GM13977 (cell line): ENCODE data around the gene CD226.

ENCODE experiments used
- DNase-seq: peaks from one replicate; pipeline ENCODE4 v3.0.0; 2012; ENCODE audit warnings: low spot score
- in situ Hi-C: fragments of 300-500 bp; cut with MboI; formaldehyde crosslinking; loops from one replicate; pipeline ENCODE4 v1.12.0; 2022; ENCODE audit warnings: low sequenced_read_pairs, low pct_unique_long_range_greater_than_20kb, mixed read lengths, inconsistent platforms; ENCODE audit not compliant: unreplicated experiment
- TF ChIP-seq, protein P1 (sequence below): IDR thresholded peaks from 2 replicates; pipeline ENCODE4 v1.5.1; 2012; ENCODE audit warnings: mild to moderate bottlenecking, control low read depth; ENCODE audit not compliant: insufficient read depth; ENCODE audit errors: extremely low read depth, missing control alignments

CD226 gene

DNA sequence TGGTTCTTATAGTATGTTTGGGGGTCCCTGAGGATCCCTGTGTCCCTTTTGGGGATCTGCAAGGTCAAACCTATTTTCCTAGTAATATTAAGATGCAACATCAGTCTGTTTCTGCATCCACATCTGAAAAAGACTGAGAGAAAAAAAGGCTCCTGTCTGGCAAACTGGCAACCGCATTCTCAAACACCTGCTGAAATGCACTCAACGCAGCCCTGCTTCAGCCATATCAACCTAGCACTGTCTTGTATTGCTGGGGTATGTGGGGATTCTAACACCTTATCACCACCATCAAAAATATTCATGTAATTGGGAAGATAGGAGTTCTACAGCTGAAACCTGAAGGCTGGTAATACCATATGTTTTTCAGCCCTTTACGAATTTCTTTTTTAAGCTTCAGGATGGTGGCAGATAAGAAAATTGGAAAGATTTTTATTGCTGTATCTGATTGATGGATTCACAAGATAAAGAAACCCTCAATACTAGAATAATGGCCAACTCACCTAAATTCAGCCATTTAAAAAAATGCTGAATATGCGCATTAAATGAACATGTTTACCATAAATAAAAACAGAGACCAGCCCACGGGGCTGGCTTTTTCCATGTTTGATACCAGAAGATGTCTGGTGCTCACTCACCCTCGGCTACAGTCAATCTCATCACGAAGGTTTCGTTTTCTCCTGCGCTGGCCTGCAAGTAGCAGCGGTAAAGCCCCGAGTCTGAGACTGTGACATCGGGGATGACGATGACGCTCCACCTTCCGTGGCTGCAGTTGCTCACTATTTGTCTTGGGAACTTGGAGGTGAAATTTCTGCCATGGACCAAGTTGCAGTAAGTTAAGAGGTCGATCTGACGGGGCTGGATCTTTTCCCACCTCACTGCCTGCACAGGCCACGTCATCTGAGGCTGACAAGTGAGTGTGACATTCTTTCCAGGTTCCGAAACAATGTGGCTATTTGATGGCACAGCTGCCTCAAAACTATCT is 52.3 kb downstream of the CD226 start:
- no peak for DNase-seq
- in situ Hi-C loops = no loop called here
- TF ChIP-seq, protein P1, sequence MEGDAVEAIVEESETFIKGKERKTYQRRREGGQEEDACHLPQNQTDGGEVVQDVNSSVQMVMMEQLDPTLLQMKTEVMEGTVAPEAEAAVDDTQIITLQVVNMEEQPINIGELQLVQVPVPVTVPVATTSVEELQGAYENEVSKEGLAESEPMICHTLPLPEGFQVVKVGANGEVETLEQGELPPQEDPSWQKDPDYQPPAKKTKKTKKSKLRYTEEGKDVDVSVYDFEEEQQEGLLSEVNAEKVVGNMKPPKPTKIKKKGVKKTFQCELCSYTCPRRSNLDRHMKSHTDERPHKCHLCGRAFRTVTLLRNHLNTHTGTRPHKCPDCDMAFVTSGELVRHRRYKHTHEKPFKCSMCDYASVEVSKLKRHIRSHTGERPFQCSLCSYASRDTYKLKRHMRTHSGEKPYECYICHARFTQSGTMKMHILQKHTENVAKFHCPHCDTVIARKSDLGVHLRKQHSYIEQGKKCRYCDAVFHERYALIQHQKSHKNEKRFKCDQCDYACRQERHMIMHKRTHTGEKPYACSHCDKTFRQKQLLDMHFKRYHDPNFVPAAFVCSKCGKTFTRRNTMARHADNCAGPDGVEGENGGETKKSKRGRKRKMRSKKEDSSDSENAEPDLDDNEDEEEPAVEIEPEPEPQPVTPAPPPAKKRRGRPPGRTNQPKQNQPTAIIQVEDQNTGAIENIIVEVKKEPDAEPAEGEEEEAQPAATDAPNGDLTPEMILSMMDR = no peak

DNA sequence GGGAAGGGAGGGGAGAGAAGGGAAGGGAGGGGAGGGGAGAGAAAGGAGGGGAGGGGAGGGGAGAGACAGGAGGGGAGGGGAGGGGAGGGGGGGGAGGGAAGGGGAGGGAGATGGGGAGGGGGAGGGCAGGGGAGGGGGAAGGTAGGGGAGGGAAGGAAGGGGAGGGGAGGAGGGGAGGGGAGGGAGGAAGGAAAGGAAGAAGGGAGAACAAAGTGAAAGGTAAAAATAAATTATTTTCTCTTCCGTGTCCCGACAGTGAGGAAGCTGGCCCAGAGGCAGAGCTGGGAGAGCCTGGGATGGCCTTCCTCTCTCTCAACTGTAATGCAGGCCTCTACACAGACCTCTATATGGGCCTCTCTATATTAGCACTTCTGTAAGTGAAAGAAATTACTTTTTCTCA is 53.2 kb downstream of the CD226 start:
- in situ Hi-C loops = no loop called here

GRCh38 chr18:69890558-69890957 is 57.1 kb downstream of the CD226 start:
- TF ChIP-seq, protein P1 = no peak
- DNase-seq = no peak
- in situ Hi-C loops = no loop called here

More for the DNA sequence above, 53.2 kb downstream of the CD226 start:
- TF ChIP-seq, protein P1 = no peak
- DNase-seq = no peak

DNA sequence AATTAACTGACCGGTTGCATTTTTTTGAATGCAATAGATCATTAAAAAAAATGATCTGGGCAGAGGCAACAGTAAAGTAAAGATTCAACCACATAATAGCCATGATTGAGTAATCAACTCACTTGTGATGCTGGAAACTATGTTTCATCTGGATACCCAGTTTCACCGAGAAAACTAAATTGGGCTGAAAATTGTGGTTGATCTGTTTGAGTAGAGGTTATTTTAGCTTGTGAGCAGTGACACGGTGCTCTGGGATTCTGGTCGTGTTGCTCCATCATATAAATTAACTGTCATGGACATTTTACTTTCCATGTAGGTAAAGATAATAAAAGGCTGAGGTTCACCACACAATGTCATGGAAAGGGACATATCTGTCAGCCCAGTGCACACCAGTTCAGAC is 58.7 kb downstream of the CD226 start:
- DNase-seq = peak; percentile 20
- in situ Hi-C loops = no loop called here
- TF ChIP-seq, protein P1 = no peak

- TF ChIP-seq, protein P1 = no peak
- DNase-seq = no peak
- in situ Hi-C loops = no loop called here
Measured at GRCh38 chr18:69887256-69887655, 60.4 kb downstream of the CD226 start.

- peak; percentile 22 for DNase-seq
- in situ Hi-C loops = no loop called here
- TF ChIP-seq, protein P1 = no peak
Measured at GRCh38 chr18:69885841-69886531, 61.7 kb downstream of the CD226 start.
